ENCODE measurements around the gene BPIFB6. TPM values are rescaled to one million over a fixed set of nuclear protein-coding genes. Genes with fewer than 3 reads are reported as not detected.

Gene BPIFB6
- total RNA-seq, 1 experiment from 2014 or later, result not detected

GRCh38 chr20:33093582-33093981 lies 62.1 kb downstream of the BPIFB6 start:
- no peak for ATAC-seq

More at GRCh38 chr20:33093582-33093981, 62.1 kb downstream of the BPIFB6 start:
- DNase-seq (ENCODE audit: low spot score), result no peak
- no peaks in the 10 kb centered on the region for H3K9me3 Mint-ChIP-seq
- H3K27me3 Mint-ChIP-seq (ENCODE audit: low read depth), result no peaks in the 10 kb centered on the region; the same call in 1 of the 2 replicates
- no peak overlapping the region for H3K27ac Mint-ChIP-seq
- H3K4me3 Mint-ChIP-seq, result no peak overlapping the region
- H3K4me1 Mint-ChIP-seq, result no peaks in the 10 kb centered on the region
- no peaks in the 10 kb centered on the region for H3K36me3 Mint-ChIP-seq
- ChIA-PET POLR2A (no interaction called here), CTCF (no interaction called here)
- no peak for TF ChIP-seq SP1 (CRISPR knock-in tag; conservative IDR thresholded peaks at IDR 0.05)
- no peak for TF ChIP-seq GRHL2 (CRISPR knock-in tag; IDR thresholded peaks at IDR 0.05; ENCODE audit: insufficient replicate concordance, severe bottlenecking)
- no peak for TF ChIP-seq KAT7 (CRISPR knock-in tag; IDR thresholded peaks at IDR 0.05; ENCODE audit: borderline replicate concordance)
- TF ChIP-seq CREM (CRISPR knock-in tag; IDR thresholded peaks at IDR 0.05), result no peak
- TF ChIP-seq PREB (CRISPR knock-in tag; IDR thresholded peaks at IDR 0.05; ENCODE audit: borderline replicate concordance), result no peak
- TF ChIP-seq ZNF317 (CRISPR knock-in tag; IDR thresholded peaks at IDR 0.05; ENCODE audit: borderline replicate concordance, low read depth), result no peak
- no peak for TF ChIP-seq ZNF219 (CRISPR knock-in tag; IDR thresholded peaks at IDR 0.05; ENCODE audit: borderline replicate concordance)
- TF ChIP-seq MXD4 (CRISPR knock-in tag; IDR thresholded peaks at IDR 0.05; ENCODE audit: borderline replicate concordance), result no peak
- TF ChIP-seq TP53 (CRISPR knock-in tag; IDR thresholded peaks at IDR 0.05), result no peak
- no peak for TF ChIP-seq SOX15 (CRISPR knock-in tag; IDR thresholded peaks at IDR 0.05)
- TF ChIP-seq PRRX2 (CRISPR knock-in tag; IDR thresholded peaks at IDR 0.05), result no peak
- TF ChIP-seq, protein P1, sequence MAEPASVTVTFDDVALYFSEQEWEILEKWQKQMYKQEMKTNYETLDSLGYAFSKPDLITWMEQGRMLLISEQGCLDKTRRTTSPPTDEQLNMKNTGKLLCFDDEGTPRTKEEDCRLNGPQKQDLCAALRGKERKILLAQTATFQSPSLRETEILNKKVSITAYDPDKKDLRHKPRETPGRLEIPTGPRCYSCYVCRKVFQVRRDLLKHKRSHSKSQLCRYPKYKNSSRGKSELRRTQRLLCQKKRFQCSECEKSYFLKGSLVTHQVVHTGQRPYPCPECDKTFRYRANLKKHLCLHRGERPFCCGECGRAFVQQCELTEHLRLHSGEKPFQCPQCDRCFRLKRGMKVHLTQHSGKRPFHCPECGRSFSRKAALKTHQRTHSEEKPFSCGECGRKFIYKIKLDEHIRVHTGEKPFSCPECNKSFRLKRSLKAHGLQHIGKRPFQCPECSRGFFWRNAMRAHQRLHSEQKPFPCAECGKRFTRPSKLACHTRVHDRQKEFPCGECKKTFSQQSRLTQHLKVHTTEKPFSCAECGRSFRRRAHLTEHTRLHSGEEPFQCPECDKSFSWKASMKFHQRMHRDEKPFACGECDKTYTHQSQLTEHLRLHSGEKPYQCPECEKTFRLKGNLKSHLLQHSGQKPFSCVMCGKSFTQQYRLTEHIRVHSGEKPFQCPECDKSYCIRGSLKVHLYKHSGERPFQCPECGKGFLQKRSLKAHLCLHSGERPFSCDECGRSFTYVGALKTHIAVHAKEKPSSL (CRISPR knock-in tag; conservative IDR thresholded peaks at IDR 0.05), result no peak
- TF ChIP-seq, protein P2, sequence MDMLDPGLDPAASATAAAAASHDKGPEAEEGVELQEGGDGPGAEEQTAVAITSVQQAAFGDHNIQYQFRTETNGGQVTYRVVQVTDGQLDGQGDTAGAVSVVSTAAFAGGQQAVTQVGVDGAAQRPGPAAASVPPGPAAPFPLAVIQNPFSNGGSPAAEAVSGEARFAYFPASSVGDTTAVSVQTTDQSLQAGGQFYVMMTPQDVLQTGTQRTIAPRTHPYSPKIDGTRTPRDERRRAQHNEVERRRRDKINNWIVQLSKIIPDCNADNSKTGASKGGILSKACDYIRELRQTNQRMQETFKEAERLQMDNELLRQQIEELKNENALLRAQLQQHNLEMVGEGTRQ (CRISPR knock-in tag; IDR thresholded peaks at IDR 0.05), result no peak
- no peak for TF ChIP-seq FOXP1 (CRISPR knock-in tag; IDR thresholded peaks at IDR 0.05; ENCODE audit: borderline replicate concordance)

Other genes starting within 250 kb of the BPIFB6 start
- gene MAPRE1, start 211.7 kb upstream of the BPIFB6 start, total RNA-seq (2021), result 154 to 159 TPM (median 155 TPM) in 3 replicates
- gene EFCAB8, start 172.7 kb upstream of the BPIFB6 start, total RNA-seq (2021), result 0.17 to 0.55 TPM (median 0.32 TPM) in 3 replicates
- not detected in 3 replicates for gene SUN5, start 27.2 kb upstream of the BPIFB6 start, total RNA-seq (2021)
- 0.09 TPM in 3 replicates for gene BPIFB2, start 23.9 kb upstream of the BPIFB6 start, total RNA-seq (2021)
- not detected in 3 replicates for gene BPIFB3, start 22.3 kb downstream of the BPIFB6 start, total RNA-seq (2021)
- gene BPIFB4, start 48.0 kb downstream of the BPIFB6 start, total RNA-seq (2021), result not detected in 3 replicates
- gene BPIFA2, start 136.5 kb downstream of the BPIFB6 start, total RNA-seq (2021), result not detected in 3 replicates
- gene BPIFA3, start 185.7 kb downstream of the BPIFB6 start, total RNA-seq (2021), result not detected in 3 replicates
- gene BPIFA1, start 204.3 kb downstream of the BPIFB6 start, total RNA-seq (2021), result not detected in 3 replicates